Breast epithelium (tissue), 4 donors: ENCODE measurements around the gene PRXL2B. TPM values are rescaled to one million over a fixed set of nuclear protein-coding genes. Genes with fewer than 3 reads are reported as not detected.
"Not testable (repeated sequence)": the region's sequence is repeated elsewhere in the genome, so short reads cannot be mapped to it uniquely, and the experiment has no call there.

Source experiments
- DNase-seq, 2 donors: peaks; one replicate each; pipeline ENCODE4 v3.0.0-alpha.2; 2019; ENCODE audit warnings: low spot score in 2 of 2
- H3K27ac ChIP-seq, 2 donors: fragments of 200-600 bp; sonication (generic) in 1 of 2; one replicate each; pipeline ENCODE4 v1.5.1; 2016 to 2019; ENCODE audit warnings: mild to moderate bottlenecking in 1 of 2
- H3K27me3 ChIP-seq, 2 donors: fragments of 200-600 bp; sonication (generic) in 1 of 2; one replicate each; pipeline versions ENCODE4 v1.5.1 to v1.6.0; 2017 to 2019; ENCODE audit warnings: control low read depth in 1 of 2, mild to moderate bottlenecking in 1 of 2
- H3K36me3 ChIP-seq: fragments of 200-600 bp; one replicate; pipeline ENCODE4 v1.5.1; 2019
- H3K4me1 ChIP-seq, 2 donors: fragments of 200-600 bp; sonication (generic); one replicate each; pipeline ENCODE4 v1.5.1; 2016 to 2019; ENCODE audit warnings: control low read depth in 1 of 2
- H3K4me3 ChIP-seq, 3 donors: fragments of 200-600 bp; sonication (generic); 1 replicate in 2 of 3; 2 replicates in 1 of 3; pipeline ENCODE4 v1.5.1; 2016 to 2019; ENCODE audit warnings: mild to moderate bottlenecking in 3 of 3, moderate library complexity in 2 of 3
- H3K9me3 ChIP-seq, 2 donors: fragments of 200-600 bp; sonication (generic) in 1 of 2; one replicate each; pipeline ENCODE4 v1.5.1; 2016 to 2019; ENCODE audit warnings: control low read depth in 1 of 2
- POLR2A ChIP-seq: fragments of 450-650 bp; IDR thresholded peaks from one replicate; pipeline ENCODE4 v1.6.1; 2016; ENCODE audit warnings: antibody characterized with exemption, mild to moderate bottlenecking, moderate library complexity
- POLR2AphosphoS5 ChIP-seq, 3 donors: sonication (generic); formaldehyde crosslinking; IDR thresholded peaks; one replicate each; pipeline ENCODE4 v1.6.1; 2017; ENCODE audit warnings: antibody characterized with exemption in 3 of 3
- intact Hi-C: fragments of 100-400 bp; cut with DNase I; formaldehyde crosslinking; loops from one replicate; pipeline ENCODE4 v1.15.1; 2023; ENCODE audit warnings: low total_unique reads
- total RNA-seq, 3 donors: library from RNA; depleted of rRNA; stranded (reverse); fragments of >200 nt; gene quantifications; one replicate each; pipeline ENCODE4 v1.1.0, GENCODE V29; 2016
- TF ChIP-seq, protein P1 (sequence below), 3 donors: fragments of 450-650 bp; IDR thresholded peaks; one replicate each; pipeline ENCODE4 v1.5.1; 2016 to 2017; ENCODE audit warnings: antibody characterized with exemption in 3 of 3, mild to moderate bottlenecking in 3 of 3, moderate library complexity in 3 of 3

The PRXL2B gene
- total RNA-seq, 3 donors from 2014 or later = 4.8 to 15.8 (median 14.4) TPM

GRCh38 chr1:2569060-2569459 is 17.5 kb upstream of the PRXL2B start:
- no peak for DNase-seq
- TF ChIP-seq POLR2AphosphoS5 (IDR thresholded peaks at IDR 0.05) (no peak), POLR2A (no peak)
- TF ChIP-seq, protein P1, sequence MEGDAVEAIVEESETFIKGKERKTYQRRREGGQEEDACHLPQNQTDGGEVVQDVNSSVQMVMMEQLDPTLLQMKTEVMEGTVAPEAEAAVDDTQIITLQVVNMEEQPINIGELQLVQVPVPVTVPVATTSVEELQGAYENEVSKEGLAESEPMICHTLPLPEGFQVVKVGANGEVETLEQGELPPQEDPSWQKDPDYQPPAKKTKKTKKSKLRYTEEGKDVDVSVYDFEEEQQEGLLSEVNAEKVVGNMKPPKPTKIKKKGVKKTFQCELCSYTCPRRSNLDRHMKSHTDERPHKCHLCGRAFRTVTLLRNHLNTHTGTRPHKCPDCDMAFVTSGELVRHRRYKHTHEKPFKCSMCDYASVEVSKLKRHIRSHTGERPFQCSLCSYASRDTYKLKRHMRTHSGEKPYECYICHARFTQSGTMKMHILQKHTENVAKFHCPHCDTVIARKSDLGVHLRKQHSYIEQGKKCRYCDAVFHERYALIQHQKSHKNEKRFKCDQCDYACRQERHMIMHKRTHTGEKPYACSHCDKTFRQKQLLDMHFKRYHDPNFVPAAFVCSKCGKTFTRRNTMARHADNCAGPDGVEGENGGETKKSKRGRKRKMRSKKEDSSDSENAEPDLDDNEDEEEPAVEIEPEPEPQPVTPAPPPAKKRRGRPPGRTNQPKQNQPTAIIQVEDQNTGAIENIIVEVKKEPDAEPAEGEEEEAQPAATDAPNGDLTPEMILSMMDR (IDR thresholded peaks at IDR 0.05) = no peak
- intact Hi-C loops = no loop called here
- Histone ChIP-seq H3K9me3 (peaks cover 0 to 5% of the 10 kb centered on the region in 2 donors), H3K4me3 (no peak overlapping the region), H3K27me3 (peaks cover 0 to 7% of the 10 kb centered on the region in 2 donors), H3K36me3 (no peaks in the 10 kb centered on the region), H3K27ac (no peak overlapping the region), H3K4me1 (no peaks in the 10 kb centered on the region)

GRCh38 chr1:2569703-2570102 is 16.9 kb upstream of the PRXL2B start:
- H3K27ac ChIP-seq, H3K4me3 ChIP-seq, intact Hi-C loops, H3K27me3 ChIP-seq, H3K4me1 ChIP-seq, H3K36me3 ChIP-seq, H3K9me3 ChIP-seq, DNase-seq: not testable (repeated sequence)

DNA sequence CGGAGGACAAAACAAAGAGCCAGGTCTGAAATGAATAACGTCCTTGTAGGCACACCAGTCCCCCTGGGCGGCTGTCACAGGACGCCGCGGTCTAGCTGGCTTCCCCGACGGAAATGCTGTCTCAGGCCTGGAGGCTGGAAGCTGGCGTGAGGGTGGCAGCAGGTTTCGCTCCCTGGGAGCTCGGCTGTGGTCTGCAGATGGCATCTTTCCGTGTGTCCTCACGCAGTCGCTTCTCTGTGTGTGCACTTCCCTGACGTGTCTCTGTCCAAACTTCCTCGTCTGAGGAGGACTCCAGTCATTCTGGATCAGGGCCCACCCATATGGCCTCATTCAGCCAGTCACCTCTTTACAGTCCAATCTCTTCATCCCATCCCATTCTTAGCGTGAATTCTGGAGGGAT is 16.2 kb upstream of the PRXL2B start:
- Histone ChIP-seq H3K4me3 (no peak overlapping the region), H3K27me3 (peaks cover 0 to 7% of the 10 kb centered on the region in 2 donors), H3K36me3 (no peaks in the 10 kb centered on the region), H3K9me3 (peaks cover 0 to 5% of the 10 kb centered on the region in 2 donors), H3K4me1 (no peaks in the 10 kb centered on the region), H3K27ac (no peak overlapping the region)
- DNase-seq = no peak
- TF ChIP-seq, protein P1 (IDR thresholded peaks at IDR 0.05) = no peak
- TF ChIP-seq POLR2AphosphoS5 (IDR thresholded peaks at IDR 0.05) (no peak), POLR2A (no peak)
- intact Hi-C loops = no loop called here

- peaks cover 0 to 4% of the 10 kb centered on the region in 2 donors for H3K27me3 ChIP-seq
Measured at GRCh38 chr1:2571348-2571747, 15.2 kb upstream of the PRXL2B start.

DNA sequence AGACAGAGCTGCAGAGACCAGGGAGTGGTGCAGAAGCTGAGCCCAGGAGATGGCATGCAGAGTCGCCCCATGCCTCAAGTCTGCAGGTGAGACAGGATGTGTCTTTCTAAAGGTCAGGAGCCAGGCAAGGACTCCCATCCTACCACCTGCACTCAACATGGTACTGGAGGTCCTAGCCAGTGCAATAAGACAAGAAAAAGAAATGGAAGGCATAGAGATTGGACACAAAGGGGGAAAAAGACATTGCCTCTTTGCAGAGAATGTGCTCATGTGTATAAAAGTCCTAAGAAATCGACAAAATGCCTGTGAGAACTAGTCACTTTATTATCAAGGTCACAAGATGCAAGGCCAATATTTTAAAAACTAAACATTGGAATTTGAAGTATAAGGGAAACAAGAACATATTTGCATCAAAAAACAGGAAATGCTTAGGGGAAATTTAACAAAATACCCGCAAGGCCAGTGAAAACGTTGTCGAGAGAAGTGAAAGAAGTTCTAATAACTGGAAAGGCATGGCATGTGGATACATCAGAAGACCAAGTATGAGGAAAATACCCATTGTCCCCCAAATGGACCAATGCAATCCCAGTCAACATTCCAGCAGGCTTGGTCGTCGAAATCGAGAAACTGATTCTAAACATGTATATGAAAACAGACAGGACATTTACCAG is 13.2 kb upstream of the PRXL2B start:
- Histone ChIP-seq H3K27me3 (no peaks in the 10 kb centered on the region), H3K9me3 (peaks cover 0 to 5% of the 10 kb centered on the region in 2 donors), H3K4me1 (no peaks in the 10 kb centered on the region), H3K36me3 (no peaks in the 10 kb centered on the region), H3K27ac (no peak overlapping the region), H3K4me3 (no peak overlapping the region)
- DNase-seq = no peak
- TF ChIP-seq POLR2A = no peak
- no peak for TF ChIP-seq POLR2AphosphoS5 (IDR thresholded peaks at IDR 0.05)
- TF ChIP-seq, protein P1 (IDR thresholded peaks at IDR 0.05) = no peak
- intact Hi-C loops = no loop called here

More at GRCh38 chr1:2571348-2571747, 15.2 kb upstream of the PRXL2B start:
- H3K4me1 ChIP-seq = no peaks in the 10 kb centered on the region
- H3K36me3 ChIP-seq = no peaks in the 10 kb centered on the region
- DNase-seq = no peak
- H3K9me3 ChIP-seq = peaks cover 0 to 5% of the 10 kb centered on the region in 2 donors
- H3K27ac ChIP-seq = no peak overlapping the region
- H3K4me3 ChIP-seq = no peak overlapping the region
- no peak for TF ChIP-seq POLR2A
- TF ChIP-seq, protein P1 (IDR thresholded peaks at IDR 0.05) = no peak
- TF ChIP-seq POLR2AphosphoS5 (IDR thresholded peaks at IDR 0.05) = no peak
- intact Hi-C loops = no loop called here
